Measurements from ENCODE around the gene SUPT16H.

SUPT16H gene

DNA sequence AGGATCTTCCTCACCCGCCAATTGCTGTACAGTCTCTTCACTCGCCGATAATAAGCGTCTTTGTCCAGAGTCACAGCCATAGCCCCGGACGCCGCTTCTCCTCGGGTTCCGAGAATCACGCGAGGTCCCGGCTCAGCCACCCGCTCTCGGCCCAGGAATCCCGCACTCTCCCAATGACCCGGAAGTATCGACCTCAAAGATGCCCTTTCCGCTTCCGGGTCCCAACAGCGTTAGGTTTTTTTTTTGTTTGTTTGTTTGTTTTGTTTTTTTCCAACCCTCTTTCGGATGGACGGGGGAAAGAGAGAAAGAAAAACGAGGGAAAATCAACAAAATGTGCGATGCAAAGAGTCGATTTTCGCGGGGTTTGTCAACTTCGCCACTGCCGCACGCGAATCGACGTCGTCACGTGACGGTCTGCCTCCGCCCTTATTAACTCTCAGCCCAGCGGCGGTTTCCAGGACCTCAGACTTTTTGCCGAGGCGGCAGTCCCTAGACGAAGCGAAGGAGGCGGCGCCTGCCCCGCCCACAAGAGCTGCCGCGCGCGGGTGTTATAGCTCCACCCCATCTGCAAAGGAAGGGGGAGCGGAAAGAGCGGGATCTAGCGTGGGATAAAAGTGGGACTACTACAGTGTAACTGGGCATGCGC is at the start of gene SUPT16H:
SUPT16H (minus strand) TSS at position 172 of the 646 bp plus-strand sequence; CDS start at position 80, 92 bp downstream.
- TF ChIP-seq CTCF (IDR thresholded peaks at IDR 0.05): no peak

- no peak for TF ChIP-seq CTCF (IDR thresholded peaks at IDR 0.05)
Observed at GRCh38 chr14:21431126-21431525, 47.3 kb upstream of the SUPT16H start.

GRCh38 chr14:21428930-21429329 is 45.1 kb upstream of the SUPT16H start:
- TF ChIP-seq CTCF (IDR thresholded peaks at IDR 0.05): no peak

- no peak for TF ChIP-seq CTCF (IDR thresholded peaks at IDR 0.05)
Observed at GRCh38 chr14:21426692-21427091, 42.9 kb upstream of the SUPT16H start.

- no peak for TF ChIP-seq CTCF (IDR thresholded peaks at IDR 0.05)
Observed at GRCh38 chr14:21419528-21419927, 35.7 kb upstream of the SUPT16H start.

DNA sequence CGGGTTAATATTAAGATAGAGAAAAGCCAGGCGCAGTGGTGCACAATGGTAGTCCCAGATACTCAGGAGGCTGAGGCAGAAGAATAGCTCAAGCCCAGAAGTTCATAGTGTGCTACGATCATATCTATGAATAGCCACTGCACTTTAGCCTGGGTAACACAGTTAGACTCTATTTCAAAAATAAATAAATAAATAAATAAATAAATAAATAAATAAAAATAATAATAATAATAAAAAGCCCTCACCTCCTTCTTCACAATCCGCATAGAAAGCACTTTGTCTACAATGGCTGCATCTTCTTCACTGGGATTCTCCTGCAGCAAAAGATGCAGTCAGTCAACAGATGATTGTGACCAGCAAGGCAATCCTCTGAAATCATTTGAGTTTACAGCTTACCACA is 31.5 kb upstream of the SUPT16H start:
- no peak for TF ChIP-seq CTCF (IDR thresholded peaks at IDR 0.05)

DNA sequence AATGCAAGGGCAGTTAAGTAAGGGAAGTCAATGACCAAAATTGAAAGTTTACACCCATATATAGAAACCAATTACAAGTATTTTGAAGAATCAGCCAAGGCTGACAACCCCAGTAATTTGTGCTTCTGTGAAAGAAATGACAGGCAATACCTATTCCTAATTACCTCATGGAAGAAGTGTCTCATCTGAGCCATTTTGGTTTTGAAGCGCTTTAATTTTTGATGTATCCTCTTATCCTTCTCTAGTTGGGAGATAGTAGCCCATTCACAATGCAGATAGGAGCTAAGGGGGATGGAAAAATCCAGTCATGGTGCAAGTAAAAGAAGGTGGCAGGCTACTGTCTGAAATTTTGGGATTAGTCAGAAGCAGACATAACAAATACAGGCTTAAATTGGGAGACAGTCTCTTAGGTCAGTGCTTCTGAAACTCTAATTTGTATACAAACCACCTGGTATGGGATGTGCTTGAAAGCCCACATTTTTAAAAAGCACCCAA is 30.4 kb upstream of the SUPT16H start:
- no peak for TF ChIP-seq CTCF (IDR thresholded peaks at IDR 0.05)

DNA sequence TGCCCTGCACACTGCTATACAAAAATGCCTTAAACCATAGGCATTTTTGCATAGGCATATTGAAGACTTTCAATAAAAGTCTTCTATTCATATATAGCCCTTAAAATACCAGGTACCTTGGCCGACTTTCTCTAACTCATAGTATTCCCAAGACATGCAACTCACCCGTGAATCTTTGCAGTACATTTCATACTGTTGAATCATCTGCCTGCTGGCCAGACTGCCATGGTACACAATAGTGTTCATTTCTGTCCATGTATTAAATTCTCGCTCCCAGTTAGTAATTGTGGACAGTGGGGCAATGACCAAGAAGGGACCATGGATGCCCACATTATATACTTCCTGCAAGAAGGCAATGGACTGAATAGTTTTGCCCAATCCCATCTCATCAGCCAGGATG is 24.3 kb upstream of the SUPT16H start:
- TF ChIP-seq CTCF (IDR thresholded peaks at IDR 0.05): no peak

All from LNCAP (cell line).